Stromal cell of bone marrow (primary cell): ENCODE measurements around the gene CLPSL1.

ENCODE experiments used
- DNase-seq: peaks from one replicate; pipeline ENCODE4 v3.0.0-alpha.2; 2012; ENCODE audit warnings: low read depth

Gene CLPSL1

DNA sequence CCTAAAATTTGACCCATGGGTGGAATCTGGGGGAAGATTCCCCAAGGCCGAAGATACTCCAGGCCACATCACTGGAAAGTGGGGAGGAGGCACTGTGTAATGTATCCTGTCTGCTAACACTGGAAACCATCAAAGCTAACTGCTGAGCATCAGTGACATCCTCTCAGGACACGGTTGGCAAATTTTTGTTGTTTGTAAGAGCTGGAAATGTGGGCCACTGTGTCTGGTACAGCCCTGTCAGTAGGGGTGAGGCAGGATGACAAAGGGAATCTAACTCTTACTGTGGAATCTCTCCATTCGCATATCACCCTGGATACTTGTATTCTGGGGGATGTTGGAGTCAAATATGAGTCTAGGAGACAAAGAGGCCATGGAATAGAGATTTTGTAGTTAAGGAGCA lies 21.4 kb upstream of the CLPSL1 start:
- DNase-seq = no peak

DNA sequence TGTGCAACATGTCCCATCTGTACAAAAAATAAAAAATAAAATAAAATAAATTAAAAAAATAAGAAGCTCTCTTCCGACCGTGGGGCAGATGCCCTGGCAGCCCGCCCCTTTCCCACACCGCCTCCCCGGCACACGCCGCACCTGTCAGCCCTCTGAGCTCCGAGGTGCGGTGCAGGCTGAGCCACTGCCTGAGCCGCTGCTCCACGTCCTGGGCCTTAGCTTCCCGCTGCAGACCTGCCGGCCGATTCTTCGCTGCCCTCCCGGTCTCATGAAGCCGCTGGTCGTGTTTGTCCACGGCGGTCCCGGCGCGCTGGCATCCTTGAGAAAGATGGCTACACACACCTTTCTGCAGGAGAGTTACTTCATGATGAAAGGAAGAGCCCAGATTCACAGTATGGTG lies 15.1 kb upstream of the CLPSL1 start:
- no peak for DNase-seq

DNA sequence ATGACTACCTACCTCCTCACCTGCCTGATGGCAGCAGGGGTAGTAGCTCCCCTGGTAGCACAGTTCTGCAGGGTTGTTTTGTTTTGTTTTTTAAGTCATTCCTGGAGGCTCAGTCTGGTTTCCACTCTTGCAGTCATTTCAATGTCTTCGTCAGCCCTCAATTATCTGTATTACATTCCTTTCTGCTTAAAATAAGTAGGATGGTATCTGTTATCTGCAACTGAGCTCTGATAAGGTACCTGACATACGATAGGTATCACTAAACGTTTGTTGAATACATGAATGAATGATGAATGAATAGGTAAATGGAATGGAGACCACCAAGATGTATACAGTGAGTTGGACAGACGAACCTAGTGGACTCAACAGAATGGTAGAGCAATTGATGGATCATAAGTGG lies 11.6 kb upstream of the CLPSL1 start:
- DNase-seq = no peak

DNA sequence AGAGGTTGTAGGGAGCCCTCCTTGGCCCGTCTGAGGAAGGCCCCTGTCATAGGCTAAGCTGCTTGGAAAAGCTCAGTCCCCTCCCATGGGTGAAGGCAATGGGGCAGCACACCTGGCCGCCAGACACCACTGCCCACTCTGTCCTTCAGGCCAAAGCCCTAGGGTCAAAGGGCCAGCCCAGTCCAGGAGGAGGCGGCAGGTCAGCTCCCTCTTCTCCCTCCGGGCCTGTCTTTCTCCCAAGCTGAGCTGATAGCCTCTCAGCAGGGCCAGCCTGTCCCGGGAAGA lies 9.5 kb upstream of the CLPSL1 start:
- no peak for DNase-seq

DNA sequence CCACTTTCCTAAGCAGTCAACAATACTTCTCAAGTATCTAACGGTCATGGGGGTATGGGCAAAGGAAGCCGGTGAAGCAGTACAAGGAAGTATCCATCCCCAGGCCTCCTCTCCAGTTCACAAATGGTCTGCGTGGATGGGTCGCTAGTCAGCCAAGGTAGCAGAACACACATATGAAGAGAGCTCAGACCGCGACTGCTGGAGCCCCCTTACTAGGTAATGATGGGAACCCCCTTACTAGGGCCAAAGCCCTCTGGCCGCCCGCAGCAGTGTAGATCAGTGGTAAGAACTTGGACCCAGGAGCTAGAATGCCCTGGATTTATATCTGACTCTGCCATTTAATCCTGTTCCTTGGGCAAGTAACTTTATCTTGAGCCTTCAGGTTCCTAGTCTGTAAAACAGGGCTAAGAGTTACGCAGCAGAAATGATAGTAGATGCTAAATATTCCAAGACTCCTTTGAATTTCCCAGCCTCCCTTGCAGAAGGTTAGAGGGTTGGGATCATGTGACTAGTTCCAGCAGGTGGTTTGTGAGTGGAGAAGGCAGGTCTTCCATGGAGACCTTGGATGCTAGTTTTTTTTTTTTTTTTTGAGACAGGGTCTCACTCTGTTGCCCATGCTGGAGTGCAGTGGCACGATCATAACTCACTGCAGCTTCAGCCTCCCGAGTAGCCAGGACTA lies 6.6 kb upstream of the CLPSL1 start:
- no peak for DNase-seq

DNA sequence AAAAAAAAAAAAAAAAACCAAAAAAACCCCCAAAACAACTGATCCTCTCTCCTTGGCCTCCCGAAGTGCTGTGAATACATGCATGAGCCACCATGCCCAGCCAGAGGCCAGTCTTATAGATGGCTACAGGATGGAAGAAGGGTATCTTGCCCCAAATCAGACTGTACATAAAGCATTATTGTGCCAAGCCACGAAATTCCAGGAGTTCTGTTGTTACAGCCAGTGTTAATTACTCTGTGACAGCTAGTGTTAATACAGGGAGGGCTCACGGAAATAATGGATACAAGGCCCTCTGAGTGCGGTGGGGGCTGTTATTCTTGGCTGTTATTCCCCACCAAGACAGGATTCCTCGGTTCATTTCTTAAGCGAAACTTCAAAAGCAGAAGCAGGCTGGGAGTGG lies 5.8 kb upstream of the CLPSL1 start:
- DNase-seq = no peak

DNA sequence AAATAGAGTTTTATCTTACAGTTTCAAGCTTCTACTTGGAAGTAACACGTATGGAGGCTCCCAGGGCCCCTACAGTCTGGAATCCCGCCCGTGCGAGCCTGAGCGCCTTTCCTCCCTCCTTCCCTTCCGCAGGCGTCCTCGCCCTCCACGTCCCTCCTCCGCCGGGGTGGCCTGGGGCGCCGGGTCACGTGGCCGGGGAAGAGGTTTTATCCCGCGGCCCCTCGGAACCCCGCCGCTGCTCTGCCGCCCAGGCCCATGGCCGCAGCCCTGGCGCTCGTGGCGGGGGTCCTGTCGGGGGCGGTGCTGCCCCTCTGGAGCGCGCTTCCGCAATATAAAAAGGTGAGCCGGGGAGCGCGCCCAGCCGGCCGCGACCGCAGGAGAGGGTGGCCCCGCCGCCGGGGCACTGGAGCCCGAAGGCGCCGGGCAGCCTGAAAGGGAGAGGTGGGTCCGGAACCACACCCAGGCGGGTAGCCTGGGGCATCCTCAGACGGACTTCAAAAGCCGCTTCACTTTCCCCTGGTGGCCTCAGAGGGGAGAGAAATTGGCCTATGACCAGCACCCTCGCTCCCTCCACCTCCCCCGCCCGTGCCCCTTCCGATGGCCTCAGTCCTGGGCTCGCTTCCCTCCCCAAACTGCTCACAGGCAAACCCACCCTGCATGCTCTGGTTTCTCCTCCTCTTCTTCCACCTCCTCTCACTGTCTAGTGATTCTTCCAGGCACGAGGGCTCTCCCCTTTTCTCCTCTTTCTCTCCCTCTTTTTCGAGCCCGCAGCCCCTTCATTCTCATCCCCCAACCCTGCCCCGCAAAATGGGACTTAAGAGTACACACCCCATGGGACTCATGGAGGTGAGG lies 4.2 kb upstream of the CLPSL1 start, which contains the start of gene CLPSL2:
CLPSL2 (plus strand) TSS at position 235 of the 852 bp plus-strand sequence; CDS start at position 256, 21 bp downstream.
- no peak for DNase-seq

DNA sequence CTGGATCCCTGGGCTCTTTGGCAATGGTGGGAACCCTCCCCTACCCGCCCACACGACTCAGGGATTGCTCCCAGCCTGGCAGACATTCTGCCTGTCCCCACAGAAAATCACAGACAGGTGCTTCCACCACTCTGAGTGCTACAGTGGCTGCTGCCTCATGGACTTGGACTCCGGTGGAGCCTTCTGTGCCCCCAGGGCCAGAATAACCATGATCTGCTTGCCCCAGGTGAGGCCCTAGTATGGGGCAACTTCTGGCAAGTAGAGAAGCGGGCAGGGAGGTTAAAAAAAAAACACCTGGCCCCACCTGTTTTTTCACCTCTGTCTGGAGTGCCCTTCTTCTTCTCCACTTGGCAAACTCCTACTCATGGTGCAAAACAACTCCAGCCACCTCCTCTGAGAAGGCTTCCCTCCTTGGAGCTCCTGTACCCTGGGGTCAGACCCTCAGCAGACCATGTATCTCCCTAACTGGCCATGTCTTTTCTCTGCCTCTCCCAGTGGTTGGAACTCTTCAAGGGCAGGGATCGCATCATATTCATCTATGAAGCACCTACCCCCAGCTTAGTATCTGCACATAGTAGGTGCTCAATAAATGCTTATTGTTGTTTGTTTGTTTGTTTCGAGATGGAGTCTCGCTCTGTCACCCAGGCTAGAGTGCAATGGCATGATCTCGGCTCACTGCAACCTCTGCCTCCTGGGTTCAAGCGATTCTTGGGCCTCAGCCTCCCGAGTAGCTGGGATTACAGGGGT lies 3.3 kb upstream of the CLPSL1 start:
- no peak for DNase-seq

DNA sequence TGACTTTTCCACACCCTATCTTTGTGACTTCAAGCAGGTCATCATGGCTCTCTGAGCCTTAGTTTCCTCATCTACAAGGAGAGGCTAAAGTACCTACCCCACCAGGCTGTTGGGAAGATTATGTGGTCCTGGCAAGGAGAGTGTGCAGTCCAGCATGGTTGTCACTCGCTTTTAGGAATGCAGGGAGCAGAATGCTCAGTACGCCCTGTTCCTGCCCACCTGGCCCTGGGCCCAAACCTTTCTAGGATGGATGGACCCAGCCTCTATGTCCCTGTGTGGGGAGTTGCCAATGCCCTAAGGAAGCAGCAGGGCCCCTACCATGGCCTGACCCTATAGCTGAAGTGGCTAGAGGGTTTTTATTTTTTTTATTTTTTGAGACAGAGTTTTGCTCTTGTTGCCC lies 2.4 kb upstream of the CLPSL1 start:
- no peak for DNase-seq

DNA sequence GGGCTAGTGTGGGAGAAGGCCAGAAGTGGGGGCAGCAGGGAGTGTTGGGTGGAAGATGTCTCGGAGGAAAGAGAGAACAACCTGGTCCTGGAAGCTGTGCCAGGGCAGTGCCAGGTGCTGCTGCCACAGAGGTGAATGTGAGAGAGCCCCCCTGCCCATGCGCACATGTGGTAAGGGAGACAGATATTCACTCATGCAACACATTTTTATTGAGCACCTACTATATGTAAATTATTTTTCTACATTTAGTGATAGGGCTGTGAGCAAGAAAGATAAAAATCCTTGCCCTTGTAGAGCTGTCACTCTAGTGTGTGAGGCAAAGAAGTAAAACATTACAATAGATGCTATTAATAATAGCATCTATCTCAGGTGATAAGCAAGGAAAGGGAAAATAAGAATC lies 471 bp downstream of the CLPSL1 start:
- no peak for DNase-seq

DNA sequence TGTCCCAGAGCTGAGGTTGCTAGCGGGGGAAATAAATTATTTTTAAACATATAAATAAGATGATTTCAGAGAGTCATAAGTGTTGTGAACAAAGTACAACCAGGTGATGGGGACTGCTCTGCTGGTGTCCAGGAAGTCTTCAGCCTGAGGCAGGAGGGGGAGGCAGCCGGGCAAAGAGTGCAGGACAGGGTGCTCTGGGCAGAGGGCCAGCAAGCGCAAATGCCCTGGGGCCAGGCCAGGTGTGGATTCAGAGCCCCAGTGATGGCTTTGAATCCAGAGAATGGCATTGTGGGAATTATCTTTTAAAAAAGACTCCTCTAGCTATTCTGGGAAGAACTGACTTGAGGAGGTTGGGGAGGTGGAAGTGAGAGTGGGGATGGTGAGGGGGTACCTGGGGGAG lies 1.6 kb downstream of the CLPSL1 start:
- DNase-seq = no peak

DNA sequence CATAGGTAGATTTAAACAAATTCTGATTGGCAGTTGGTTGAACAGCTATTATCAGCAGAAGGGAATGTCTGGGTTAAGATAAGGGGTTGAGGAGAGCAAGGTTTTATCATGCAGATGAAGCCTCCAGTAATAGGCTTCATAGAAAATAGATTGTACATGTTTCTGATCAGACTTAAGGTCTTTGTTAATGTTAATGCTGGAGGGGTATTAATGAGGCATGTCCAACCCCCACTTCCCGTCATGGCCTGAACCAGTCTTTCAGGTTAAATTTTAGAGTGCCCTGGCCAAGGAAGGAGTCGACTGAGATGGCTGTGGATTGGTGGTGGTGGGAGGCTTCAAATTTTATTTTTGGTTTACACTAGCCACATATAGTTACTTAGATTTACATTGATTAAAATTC lies 3.4 kb downstream of the CLPSL1 start:
- DNase-seq = no peak

DNA sequence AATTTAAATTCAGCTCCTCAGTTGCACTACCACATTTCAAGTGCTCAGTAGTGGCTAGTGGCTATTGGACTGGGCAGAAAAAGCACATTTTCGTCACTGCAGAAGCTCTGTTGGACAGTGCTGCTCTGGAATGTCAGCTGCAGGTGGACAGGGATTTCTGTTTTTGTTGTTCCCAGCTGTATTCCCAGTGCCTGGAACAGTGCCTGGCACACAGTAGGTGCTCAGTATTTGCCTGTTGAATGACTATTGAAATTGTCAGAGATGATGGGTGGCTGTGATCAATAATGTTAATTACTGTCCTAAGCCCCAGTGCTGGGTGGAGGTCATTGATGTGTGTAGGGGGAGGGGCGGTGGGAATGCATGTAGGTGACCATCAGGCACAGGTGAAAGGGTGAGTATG lies 5.5 kb downstream of the CLPSL1 start:
- DNase-seq = no peak

DNA sequence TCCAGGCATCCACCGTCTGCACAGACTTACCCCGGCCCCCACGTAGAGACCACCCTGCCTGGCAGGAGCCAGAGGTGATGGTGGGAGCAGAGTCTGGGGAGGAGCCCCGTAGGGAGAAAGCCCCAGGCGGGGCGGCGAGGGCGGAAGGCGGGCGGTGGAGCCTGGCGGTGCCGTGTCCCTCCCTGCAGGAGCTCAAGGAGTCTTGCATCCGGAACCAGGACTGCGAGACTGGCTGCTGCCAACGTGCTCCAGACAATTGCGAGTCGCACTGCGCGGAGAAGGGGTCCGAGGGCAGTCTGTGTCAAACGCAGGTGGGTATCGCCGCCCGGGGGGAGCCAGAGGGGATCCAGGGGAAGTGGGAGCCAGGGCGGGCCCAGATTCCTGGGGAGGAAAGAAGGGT lies 6.0 kb downstream of the CLPSL1 start:
- DNase-seq = no peak

DNA sequence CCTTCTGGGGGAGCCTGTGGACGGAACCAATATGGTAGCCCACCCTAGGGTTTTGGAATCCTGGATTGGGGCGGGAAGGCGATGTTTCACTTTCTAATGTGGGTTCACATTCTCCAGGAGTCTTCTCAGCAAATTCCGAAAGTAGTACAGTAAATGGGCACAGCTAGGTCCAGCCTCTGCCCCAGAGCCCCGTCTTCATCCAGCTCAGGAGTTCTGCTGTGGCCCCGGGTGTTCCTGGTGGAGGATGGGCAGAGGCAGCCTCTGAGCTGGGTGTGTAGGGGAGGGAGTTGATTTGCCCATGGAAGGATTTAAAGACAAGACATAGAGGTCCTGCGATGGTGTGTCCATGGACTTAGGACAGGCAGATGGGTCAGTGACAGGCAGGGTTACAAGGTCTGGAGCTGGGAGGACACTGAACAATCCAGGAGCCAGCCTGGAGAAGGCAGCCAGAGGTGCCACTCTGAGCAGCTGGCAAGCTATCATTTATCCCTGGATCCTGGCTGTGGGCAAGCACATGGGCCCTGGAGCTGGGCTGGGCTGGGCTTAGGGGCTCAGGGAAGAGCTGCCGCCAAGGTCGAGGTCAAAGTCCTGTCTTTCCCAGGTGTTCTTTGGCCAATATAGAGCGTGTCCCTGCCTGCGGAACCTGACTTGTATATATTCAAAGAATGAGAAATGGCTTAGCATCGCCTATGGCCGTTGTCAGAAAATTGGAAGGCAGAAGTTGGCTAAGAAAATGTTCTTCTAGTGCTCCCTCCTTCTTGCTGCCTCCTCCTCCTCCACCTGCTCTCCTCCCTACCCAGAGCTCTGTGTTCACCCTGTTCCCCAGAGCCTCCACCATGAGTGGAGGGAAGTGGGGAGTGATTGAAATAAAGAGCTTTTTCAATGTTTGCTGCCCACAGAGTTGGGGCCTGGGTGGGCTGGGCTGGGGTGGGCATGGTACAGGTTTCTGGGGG lies 6.7 kb downstream of the CLPSL1 start:
- DNase-seq = no peak

DNA sequence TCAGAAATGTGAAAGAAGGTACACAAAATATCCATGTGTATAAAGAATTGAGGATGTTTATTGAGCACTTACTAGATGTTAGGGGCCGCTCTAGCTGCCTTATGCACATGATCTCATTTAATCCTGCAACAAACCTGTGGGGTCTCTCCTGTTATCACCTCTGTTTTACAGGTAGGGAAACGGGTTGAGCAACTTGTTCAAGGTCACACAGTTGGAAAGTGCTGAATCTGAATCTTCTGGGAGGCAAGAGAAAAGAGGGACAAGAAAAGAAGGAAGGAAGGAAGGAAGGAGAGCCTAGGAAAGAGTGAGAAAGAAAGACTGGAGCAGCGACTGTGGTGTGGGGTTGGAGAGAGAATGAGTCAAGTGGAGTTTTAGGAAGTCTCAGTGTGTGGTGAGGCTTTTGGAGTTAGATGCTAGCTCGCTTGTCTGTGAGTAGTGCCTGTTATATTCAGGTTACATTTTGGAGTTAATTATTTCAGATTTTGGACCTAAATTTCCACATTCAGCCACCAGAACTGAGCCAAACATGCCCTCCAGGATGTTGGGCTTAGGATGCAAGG lies 7.7 kb downstream of the CLPSL1 start:
- DNase-seq = no peak

DNA sequence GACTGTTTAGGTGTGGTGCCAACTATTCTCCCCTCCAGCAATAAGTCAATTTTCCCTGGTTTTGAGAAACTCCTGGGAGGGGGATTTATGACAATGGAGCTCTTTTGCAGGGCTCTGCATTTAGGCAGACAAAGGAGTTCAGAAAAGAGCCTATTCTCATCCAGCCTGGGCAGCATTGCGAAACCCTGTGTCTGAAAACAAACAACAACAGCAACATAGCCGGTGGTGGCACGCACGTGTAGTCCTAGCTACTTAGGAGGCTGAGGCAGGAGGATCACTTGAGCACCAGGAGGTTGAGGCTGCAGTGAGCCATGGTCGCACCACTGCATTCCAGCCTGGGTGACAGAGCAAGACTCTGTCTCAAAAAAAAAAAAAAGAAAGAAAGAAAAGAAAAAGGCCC lies 9.9 kb downstream of the CLPSL1 start:
- no peak for DNase-seq

DNA sequence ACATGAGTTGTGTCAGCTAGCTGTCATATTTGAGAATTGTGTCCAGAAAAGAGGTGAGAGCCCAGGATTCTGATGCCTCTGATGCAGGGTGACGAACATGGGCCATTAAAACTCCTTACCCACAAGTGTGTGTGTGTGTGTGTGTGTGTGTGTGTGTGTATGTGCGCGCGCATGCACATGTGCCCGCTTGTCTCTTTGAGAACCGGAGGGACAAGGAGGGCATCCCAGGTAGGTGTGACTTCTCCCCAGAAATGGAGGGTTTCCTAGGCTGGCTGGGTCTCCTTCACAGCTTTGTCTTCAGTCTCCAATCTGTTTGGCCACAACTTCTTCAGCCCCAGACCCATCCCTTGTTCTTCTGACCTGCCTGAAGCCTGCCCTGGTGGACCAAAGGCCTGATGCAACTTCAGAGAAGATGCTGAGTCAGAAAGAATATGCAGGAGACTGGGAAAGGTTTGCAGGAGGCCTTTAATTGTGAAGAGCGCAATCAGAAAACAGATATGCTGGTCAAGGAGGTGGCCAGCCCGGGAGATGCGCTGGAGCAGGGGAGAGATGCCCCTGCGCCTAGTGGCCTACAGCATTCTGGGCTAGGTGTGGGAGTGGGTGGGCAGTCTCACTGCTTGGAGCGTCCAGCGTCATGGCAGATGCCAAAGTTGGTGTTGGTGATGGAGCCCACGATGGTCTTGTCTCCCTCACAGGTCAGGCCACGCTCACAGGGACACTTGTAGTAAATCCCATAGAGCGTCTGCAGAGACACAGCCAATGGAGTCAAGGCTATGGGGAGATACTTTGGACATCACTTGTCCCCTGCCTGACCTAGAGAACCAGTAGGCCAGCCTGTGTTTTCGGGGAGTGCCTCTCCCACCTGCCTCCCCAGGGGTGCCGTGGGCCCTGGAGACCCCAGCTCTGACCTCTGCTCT lies 14.0 kb downstream of the CLPSL1 start:
- DNase-seq = no peak

DNA sequence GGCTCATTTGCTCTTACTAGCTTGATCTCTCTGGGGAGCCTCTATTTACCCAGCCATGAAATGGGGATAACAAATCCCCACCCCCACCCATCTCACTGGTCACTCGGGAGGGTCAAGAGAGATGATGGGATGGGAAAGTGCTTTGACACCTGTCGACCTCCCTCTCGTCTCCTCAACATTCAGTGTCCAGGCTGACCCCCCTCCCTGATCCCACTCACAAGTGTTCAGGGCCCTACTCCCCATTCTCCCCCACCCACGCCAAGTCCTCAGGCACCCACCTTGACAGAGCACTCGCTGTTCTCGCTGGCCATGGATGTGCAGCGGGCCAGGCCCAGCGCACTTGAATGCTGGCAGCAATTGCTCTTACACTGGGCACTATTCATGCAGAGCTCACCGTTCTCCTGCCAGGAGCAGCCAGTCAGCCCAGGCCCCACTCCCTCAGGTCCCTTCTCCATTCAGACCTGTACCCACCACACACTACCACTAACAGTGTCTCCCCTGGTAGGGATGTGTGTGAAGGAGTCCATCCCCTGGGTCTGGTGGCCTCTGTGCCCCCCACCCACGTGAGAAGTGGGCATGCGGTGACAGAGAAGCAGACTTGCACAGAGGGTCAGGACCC lies 14.7 kb downstream of the CLPSL1 start:
- DNase-seq = no peak

DNA sequence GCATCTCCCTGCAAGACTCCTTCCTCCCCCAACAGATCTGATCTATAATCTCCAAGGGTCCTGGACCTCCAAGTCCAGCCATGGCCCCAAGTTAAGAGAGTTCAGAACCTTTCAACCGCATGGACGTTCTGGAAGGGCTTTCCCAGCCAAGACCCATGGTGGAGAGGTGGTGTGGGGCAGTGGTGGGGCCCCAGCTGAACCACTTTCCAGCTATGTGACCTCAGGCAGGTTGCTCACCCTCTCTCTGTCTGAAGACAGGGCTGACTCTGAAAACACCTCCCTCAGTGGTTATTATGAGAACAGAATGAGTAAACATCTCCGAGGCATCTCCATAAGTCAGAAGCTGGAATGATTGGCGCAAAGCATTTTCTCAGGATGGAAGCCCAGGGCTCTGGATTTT lies 15.4 kb downstream of the CLPSL1 start:
- DNase-seq = no peak
